PC-9 (cell line): ENCODE results near the gene ZBTB21. TPM values are rescaled to one million over a fixed set of nuclear protein-coding genes. Genes with fewer than 3 reads are reported as not detected.

ENCODE experiments used
- BruUV-seq: library from RNA; stranded (reverse); fragments of 400-500 nt; replicated peaks from 2 replicates; lab custom pipeline; 2021; lab: Mats Ljungman, UMichigan
- CTCF ChIA-PET: fragments of 300-600 bp; sonication (Branson Sonifier 250); formaldehyde crosslinking; loops from one replicate; lab custom pipeline; 2022; ENCODE audit warnings: antibody characterized with exemption; lab: Charles Lee
- POLR2A ChIA-PET: fragments of 300-600 bp; sonication (Branson Sonifier 250); formaldehyde crosslinking; loops from one replicate; lab custom pipeline; 2022; ENCODE audit warnings: antibody characterized with exemption; ENCODE audit not compliant: unreplicated experiment; lab: Charles Lee
- DNase-seq, 2 experiments: peaks; one replicate each; pipeline versions ENCODE4 v3.0.0 to v3.0.0-alpha.2; 2015 to 2022; ENCODE audit warnings: mixed read lengths in 1 of 2
- H2AFZ ChIP-seq: fragments of 200-600 bp; sonication (generic); 2 replicates; pipeline ENCODE4 v1.8.1; 2017; ENCODE audit warnings: antibody characterized with exemption
- H3F3A ChIP-seq: fragments of 200-600 bp; sonication (generic); 2 replicates; pipeline ENCODE4 v1.8.1; 2017; ENCODE audit warnings: antibody characterized with exemption, mild to moderate bottlenecking, low read depth; ENCODE audit not compliant: insufficient read depth
- H3K27ac ChIP-seq: fragments of 200-600 bp; sonication (generic); 2 replicates; pipeline ENCODE4 v1.6.1; 2016; ENCODE audit warnings: mixed run types
- H3K27me3 ChIP-seq: fragments of 200-600 bp; sonication (generic); 2 replicates; pipeline ENCODE4 v1.6.1; 2016; ENCODE audit warnings: low read depth, mixed run types; ENCODE audit not compliant: insufficient read depth
- H3K36me3 ChIP-seq: fragments of 200-600 bp; sonication (generic); 2 replicates; pipeline ENCODE4 v1.6.1; 2016; ENCODE audit warnings: low read depth, mixed run types
- H3K4me1 ChIP-seq: fragments of 200-600 bp; sonication (generic); replicated peaks from 2 replicates; pipeline ENCODE4 v1.6.1; 2016; ENCODE audit warnings: mixed run types; ENCODE audit not compliant: insufficient read depth
- H3K4me2 ChIP-seq: fragments of 200-600 bp; sonication (generic); 2 replicates; pipeline ENCODE4 v1.6.1; 2017; ENCODE audit warnings: mixed run types
- H3K4me3 ChIP-seq: fragments of 200-600 bp; sonication (generic); 2 replicates; pipeline ENCODE4 v1.6.1; 2016; ENCODE audit warnings: mixed run types
- H3K79me2 ChIP-seq: fragments of 200-600 bp; sonication (generic); 2 replicates; pipeline ENCODE4 v1.6.1; 2017; ENCODE audit warnings: low read depth, mixed run types
- H3K9me2 ChIP-seq: fragments of 200-600 bp; sonication (generic); 2 replicates; pipeline ENCODE4 v1.8.1; 2017; ENCODE audit warnings: mild to moderate bottlenecking; ENCODE audit not compliant: insufficient read depth
- H3K9me3 ChIP-seq: fragments of 200-600 bp; sonication (generic); 2 replicates; pipeline ENCODE4 v1.8.1; 2016; ENCODE audit warnings: low read depth; ENCODE audit not compliant: insufficient read depth
- H4K20me1 ChIP-seq: fragments of 200-600 bp; sonication (generic); 2 replicates; pipeline ENCODE4 v1.8.1; 2017; ENCODE audit not compliant: insufficient read depth
- EZH2 ChIP-seq: fragments of 200-600 bp; sonication (generic); IDR thresholded peaks from 2 replicates; pipeline ENCODE4 v1.8.0; 2017; ENCODE audit warnings: antibody characterized with exemption, low read depth
- intact Hi-C: fragments of 100-400 bp; cut with micrococcal nuclease; formaldehyde crosslinking; loops from one replicate; pipeline ENCODE4 v1.10.0; 2022; ENCODE audit not compliant: unreplicated experiment
- total RNA-seq: library from RNA; stranded (reverse); gene quantifications from 2 replicates; pipeline ENCODE4 v1.2.3, GENCODE V29; 2021
- TF ChIP-seq, protein P1 (sequence below): fragments of 200-600 bp; sonication (generic); conservative IDR thresholded peaks from 2 replicates; pipeline ENCODE4 v1.6.1; 2017; ENCODE audit warnings: mixed run types, antibody characterized with exemption, mild to moderate bottlenecking, moderate library complexity

ZBTB21 gene
- total RNA-seq, 1 experiment from 2014 or later: 13.5 TPM

DNA sequence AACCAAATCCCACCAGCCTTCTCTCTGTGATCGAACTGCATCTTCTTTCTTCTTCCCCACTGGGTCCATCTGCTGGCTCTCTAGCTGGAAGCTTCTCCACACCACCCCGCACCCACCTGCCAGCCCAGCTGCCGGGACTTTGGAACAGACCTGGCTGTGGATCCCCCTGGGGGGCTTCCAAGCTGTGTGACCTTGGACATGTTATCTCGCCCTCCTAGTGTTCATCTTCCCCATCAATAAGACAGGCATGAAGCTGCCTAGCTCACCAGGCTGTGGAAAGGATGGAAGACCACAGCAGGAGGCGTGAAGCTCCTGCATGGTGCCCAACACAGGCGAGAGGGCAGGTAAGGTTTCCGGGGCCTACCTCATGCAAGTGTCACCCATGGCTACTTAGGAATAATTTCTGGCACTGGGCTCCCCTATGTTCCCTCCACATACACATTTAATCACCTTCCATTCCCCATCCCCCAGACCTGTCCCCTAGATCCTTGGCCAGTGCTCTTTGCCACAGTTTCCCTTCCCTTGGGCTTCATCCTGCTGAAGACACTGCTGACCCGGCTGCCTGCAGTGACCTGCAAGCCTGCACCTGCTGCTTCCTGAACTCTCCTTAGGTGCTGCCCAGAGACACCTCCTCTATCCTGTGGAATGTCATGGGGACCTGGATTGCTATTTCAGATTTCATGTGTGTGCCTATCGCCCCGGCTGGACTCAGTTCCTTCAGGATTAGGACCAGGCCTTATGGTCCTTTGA, 43.1 kb downstream of the ZBTB21 start:
- Histone ChIP-seq H3K9me3 (no peaks in the 10 kb centered on the region), H3K27ac (no peak overlapping the region), H3F3A (no peaks in the 10 kb centered on the region), H3K4me1 (peaks cover 7% of the 10 kb centered on the region; the same call in 1 of the 2 replicates), H3K27me3 (no peaks in the 10 kb centered on the region), H3K36me3 (no peaks in the 10 kb centered on the region), H2AFZ (no peak overlapping the region), H3K9me2 (no peaks in the 10 kb centered on the region), H3K4me2 (no peak overlapping the region), H3K4me3 (no peak overlapping the region), H4K20me1 (no peaks in the 10 kb centered on the region), H3K79me2 (no peaks in the 10 kb centered on the region)
- ChIA-PET CTCF (no interaction called here), POLR2A (no interaction called here)
- BruUV-seq: no TSS peak
- no peak for DNase-seq
- intact Hi-C loops: no loop called here
- no peak for TF ChIP-seq EZH2
- TF ChIP-seq, protein P1, sequence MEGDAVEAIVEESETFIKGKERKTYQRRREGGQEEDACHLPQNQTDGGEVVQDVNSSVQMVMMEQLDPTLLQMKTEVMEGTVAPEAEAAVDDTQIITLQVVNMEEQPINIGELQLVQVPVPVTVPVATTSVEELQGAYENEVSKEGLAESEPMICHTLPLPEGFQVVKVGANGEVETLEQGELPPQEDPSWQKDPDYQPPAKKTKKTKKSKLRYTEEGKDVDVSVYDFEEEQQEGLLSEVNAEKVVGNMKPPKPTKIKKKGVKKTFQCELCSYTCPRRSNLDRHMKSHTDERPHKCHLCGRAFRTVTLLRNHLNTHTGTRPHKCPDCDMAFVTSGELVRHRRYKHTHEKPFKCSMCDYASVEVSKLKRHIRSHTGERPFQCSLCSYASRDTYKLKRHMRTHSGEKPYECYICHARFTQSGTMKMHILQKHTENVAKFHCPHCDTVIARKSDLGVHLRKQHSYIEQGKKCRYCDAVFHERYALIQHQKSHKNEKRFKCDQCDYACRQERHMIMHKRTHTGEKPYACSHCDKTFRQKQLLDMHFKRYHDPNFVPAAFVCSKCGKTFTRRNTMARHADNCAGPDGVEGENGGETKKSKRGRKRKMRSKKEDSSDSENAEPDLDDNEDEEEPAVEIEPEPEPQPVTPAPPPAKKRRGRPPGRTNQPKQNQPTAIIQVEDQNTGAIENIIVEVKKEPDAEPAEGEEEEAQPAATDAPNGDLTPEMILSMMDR: no peak

DNA sequence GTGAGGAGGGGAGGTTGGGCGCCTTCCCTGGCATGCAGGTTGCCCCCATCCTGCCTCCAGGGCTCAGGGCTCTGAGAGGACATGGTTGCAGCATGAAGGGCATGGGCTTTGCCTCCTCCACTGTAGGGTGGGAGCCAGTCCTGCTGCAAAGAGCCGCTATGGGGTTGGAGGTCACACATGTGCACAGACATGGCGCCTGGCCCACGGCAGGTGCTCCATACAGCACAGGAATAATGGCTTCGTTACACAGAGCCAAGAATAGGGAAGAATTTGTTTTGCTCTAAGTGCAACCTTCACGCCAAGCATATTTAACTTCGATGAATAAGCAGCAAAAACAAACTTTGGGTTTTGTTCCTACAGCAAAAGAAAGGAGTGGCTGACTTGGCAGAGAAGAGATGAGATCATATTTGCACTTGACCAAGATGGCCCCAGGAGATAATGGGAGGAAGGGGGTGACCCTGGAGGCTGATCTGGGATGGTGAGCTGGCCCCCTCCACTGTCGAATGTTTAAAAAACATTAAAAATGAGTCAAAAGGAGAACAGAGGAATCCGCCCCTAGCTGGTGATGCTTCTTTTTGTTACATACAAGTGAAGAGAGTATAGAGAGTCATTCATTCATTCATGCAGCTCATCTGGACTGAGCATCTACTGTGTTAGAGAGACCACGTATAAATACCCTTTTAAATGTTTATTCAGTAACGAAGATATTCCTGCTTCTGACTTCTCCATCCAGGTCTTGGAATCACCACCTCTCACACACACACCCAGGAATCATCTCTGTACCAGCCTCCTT, 43.9 kb downstream of the ZBTB21 start:
- Histone ChIP-seq H3K27me3 (no peaks in the 10 kb centered on the region), H3F3A (no peaks in the 10 kb centered on the region), H3K4me1 (peaks cover 7% of the 10 kb centered on the region; the same call in 1 of the 2 replicates), H2AFZ (no peak overlapping the region), H3K36me3 (no peaks in the 10 kb centered on the region), H3K9me3 (no peaks in the 10 kb centered on the region), H3K9me2 (no peaks in the 10 kb centered on the region), H3K4me2 (no peak overlapping the region), H4K20me1 (no peaks in the 10 kb centered on the region), H3K27ac (no peak overlapping the region), H3K79me2 (no peaks in the 10 kb centered on the region), H3K4me3 (no peak overlapping the region)
- CTCF ChIA-PET: no interaction called here
- no TSS peak for BruUV-seq
- DNase-seq: no peak
- no peak for TF ChIP-seq EZH2
- TF ChIP-seq, protein P1: no peak
- intact Hi-C loops: no loop called here
- POLR2A ChIA-PET: no interaction called here

DNA sequence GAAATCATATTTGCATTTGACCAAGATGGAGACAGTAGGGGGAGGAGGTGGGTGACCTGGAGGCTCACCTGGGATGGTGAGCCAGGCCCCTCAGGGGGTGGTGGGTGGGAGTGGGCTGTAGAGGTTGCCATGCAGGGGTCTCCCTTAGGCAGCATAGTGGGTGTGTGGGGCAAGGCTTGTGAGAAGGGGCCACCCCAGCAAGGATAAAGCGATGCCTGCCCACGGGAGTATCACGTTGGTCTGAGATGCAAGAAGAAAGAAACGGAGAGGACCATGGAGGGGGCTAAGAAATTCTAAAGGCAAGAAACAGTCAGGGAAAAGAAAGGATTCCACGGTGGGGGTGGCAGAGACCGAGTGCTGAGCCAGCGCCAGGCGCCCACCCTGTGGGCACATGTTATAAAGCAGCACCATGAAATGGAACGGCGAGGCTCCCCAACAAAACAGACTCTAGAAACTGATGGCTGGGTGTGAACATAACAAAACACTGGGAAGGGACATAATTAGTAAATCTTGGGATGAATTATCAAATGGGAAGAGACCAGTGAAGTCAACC, 44.6 kb downstream of the ZBTB21 start:
- POLR2A ChIA-PET: no interaction called here
- no peaks in the 10 kb centered on the region for H3K79me2 ChIP-seq
- no peaks in the 10 kb centered on the region for H3K27me3 ChIP-seq
- no peaks in the 10 kb centered on the region for H3F3A ChIP-seq
- H3K4me2 ChIP-seq: no peak overlapping the region
- no peaks in the 10 kb centered on the region for H3K9me3 ChIP-seq
- no peak overlapping the region for H2AFZ ChIP-seq
- no peaks in the 10 kb centered on the region for H3K9me2 ChIP-seq
- BruUV-seq: no TSS peak
- H4K20me1 ChIP-seq: no peaks in the 10 kb centered on the region
- no peak for DNase-seq
- intact Hi-C loops: no loop called here
- no peaks in the 10 kb centered on the region for H3K36me3 ChIP-seq
- CTCF ChIA-PET: no interaction called here
- H3K4me3 ChIP-seq: no peak overlapping the region
- no peak overlapping the region for H3K27ac ChIP-seq
- H3K4me1 ChIP-seq: peaks cover 7% of the 10 kb centered on the region; the same call in 1 of the 2 replicates
- TF ChIP-seq, protein P1: no peak
- no peak for TF ChIP-seq EZH2
